ENCODE measurements around the gene PARL.
"Not testable (repeated sequence)": the region's sequence is repeated elsewhere in the genome, so short reads cannot be mapped to it uniquely, and the experiment has no call there.

Gene PARL

DNA sequence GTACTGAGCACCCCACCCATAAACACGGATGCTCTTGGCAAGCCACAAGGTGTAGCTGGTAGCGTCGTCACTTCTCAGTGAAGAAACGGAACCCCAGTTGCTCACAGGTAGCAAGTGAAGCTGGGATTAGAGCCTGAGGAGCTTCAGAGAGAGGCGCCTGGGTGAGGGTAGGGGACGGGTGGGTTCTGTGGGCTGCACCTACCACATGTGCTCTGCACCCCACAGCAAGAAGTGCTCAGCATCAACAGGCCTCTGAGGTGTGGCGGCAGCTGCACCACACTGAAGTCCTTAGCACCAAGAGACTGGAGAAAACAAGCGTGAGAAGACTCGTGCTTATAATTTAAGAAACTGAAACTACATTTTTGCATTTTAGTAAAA, 69.1 kb downstream of the PARL start:
- peak; percentile 59 for DNase-seq

DNA sequence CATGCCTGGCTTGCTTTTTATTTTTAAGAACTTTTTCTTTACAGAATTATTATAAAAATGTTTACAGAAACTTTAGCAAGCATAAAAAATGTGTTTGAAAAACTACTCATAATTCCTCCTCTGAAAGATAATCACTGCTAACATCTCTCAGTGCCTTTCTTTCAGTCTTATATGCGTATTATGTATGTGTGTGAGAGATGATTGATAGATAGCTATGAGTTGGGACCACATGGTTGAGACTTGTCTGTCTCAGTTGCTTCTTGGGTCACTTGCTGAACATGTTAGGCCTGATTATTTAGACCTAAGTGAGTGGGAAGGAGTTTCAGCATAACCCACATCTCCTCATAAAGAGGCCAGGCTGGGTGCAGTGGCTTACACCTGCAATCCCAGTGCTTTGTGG, 70.4 kb downstream of the PARL start:
- DNase-seq: no peak

DNA sequence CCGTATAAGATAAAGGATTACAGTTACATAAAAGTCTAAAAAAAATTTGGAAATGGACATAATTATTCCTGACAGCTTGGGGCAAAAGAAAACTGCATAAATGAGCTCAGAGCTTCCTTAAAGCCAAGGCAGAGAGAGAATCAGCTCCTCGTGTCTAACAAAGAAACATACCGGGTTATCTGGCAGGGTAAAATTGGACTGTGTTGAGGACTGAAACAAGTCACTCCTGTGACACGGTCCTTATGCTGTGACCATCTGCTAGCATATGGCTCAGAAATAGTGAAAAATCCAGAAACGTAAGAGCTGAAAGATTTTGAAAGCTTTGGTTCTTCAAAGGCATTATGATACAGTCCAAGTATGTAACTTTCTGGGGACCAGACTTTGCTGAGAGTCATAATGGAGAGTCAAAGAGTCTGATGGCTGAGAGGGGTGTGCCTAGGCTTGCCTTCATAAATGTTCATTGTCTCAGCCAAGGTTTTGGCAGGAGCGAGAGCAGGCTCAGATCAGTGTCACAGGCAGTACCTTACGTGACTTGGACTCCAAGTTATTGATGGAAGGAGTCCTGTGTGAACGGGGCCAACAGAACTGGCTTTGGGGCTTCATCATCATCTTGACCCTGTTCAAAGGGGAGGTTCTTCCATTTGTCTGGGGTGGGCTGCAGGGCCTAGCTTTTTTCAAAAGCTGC, 71.8 kb downstream of the PARL start:
- peak; percentile 10 for DNase-seq

DNA sequence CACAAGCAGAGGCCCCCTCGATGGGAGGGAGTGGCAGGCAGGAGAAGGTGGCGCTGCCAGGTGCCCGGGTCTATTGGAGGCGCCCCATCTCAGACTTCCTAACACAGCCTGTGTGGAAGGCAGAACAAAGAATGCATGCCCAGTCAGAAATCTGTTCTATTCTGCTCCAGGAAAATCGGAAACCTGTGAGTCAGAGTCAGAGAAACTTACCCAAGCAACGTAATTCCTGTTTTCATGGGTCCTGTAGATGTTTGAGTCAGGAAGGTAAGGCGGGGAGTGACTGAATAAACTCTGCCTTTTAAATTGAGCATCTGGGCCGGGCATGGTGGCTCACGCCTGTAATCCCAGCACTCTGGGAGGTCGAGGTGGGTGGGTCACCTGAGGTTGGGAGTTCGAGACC, 73.0 kb downstream of the PARL start:
- DNase-seq: no peak

DNA sequence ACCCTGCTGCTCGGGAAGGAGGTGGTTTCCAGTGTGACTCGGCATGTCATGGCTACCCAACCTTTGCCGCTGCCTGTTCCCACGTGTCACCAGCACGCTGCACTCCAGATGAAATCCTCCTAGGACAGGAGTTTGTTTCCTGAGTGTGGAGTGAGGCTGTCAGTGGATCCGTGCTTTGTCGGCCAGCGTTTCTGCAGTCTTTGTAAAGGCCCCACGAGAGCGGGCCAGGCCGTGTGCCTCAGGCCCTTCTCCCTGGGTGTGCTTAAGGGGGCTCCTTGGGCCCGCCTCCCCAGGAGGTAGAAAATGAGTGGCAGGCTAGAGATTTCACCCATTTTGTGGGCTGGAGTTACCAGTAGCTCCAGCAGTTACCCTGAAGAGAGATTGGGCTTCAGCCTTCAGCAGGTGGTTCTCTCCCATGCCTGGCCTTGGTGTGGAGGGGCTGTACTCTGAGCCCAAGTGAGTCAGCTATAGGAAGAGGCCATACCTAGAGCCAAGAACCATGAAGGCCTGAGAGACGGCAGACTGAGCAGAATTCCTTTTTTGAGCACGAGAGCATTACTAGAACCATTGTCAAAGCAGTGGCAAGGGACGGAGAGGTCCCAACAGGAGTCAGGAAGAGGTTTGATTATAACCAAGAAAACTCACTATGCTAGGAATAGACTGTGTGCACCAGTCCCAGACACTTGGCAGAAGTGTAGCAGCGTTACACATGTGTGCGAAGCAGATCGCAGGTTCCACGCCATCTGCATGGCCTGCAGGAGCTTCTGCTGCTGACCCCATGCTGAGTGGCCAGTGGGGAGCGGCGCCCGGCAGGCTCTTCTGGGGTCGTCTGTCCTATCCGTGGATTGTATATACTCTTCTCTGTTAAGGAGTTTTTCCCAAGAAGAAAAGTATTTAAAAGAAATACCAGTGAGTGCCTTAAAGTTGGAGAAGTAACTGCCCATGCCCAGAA, 73.8 kb downstream of the PARL start:
- DNase-seq: no peak

DNA sequence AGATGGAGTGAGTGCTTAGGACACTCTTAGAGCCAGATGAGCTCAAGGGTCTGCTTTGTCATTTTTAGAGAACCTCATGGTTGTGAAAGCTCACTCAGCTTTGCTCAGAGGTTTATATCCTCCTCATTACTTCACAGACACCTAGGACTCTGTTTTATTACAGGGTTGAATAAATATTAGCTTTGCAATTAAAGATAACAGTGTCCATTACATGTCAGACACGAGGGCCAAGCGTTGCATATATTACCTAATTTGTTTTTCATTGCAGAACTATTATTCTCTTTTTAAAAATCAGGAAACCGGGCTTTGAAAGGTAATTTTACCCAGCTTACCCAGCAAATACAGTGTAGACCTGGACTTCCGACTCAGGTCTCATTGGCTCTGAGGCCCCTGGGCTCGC, 75.4 kb downstream of the PARL start:
- no peak for DNase-seq

DNA sequence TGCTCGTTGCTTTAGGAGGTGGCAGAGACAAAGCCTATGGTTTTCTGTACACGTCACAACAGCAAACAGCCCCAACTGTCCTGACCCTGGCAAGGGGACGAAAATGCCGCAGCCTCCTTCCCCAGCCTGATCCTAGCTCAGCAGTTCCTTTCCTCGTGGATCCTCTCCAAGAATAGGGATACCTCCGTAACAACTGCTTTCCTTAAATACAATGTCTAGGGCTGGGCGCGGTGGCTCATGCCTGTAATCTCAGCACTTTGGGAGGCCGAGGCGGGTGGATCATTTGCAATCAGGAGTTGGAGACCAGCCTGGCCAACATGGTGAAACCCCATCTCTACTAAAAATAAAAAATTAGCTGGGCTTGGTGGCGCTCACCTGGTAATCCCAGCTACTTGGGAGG, 76.3 kb downstream of the PARL start:
- DNase-seq: no peak

DNA sequence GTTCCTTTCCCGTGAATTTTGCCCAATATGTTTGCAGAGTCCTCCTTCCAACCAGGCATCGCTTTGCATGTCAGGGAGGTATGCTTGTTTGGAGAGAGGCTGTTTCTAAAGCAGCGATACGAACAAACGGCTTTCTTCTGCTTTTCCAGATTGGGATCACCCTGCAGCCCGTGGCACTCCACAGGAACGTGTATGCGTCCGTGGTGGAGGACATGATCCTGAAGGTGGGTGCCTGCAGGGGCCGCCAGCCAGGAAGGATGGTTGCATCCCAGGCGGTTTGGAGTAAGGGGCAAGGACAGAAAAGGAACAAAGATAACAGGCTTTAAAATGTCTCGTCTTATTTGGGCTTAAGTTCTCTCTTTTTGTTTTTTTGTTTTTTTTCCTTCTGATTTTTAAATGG, 76.8 kb downstream of the PARL start:
- DNase-seq: no peak

DNA sequence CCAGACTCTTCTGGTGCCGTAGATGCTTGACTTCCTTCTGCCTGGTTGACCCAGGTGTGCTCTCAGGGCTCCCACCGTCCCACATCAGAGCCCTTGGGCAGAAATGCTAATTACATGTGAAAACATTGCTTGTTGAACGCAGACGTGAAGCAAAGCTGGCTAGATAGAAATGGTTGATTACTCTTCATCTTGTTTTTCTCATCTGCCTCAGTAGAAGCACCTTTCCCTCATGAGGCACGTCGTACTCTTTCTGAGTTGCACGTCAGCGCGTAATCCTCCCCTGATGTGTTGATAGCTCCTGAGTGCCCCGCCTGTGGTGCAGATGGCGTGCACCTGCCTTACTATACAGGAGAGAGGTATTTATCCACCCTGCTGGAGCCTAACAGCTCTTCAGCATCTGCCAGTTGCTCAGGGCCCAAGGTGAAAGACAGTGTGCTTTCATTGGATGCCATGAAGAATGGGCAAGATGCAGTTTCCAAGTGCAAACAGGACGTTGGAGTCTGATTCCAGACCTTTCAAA, 77.4 kb downstream of the PARL start:
- no peak for DNase-seq

DNA sequence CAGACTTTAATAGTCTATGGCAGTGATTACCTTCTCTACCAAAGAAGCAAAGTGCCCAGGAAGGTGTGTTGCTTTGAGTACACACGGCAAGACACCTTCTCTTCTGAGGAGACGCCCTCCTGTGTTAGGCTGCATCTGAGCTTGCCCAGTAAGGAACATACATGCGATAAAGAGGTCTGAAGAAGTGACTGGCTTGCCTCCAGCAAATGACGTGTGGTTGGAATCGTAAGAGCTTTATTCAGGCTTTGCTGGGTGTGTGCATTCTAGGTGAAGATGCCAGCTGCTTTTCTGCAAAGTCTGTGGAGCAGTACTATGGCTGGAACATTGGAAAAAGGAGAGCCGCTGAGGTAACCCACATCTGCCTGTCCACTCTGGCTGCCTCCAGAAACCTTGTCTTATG, 81.7 kb downstream of the PARL start:
- no peak for DNase-seq

DNA sequence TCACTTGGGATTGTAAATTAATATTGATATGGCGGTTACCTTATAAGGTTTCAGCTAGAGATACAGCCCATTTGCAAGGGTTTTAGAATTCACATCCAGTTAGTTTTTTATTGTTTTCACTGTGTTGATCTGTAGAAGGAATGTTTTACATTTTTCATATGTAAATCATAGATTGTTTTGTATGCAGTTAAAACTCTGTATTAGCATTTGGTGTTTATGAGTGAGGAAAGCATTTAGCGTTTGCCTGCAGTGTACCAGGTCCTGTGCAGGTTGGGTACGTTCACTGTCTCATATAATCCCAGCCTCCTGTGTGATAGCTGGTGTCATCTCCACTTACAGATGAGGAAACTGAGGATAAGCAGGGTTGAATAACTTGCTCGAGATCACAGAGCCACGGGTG, 83.1 kb downstream of the PARL start:
- no peak for DNase-seq

DNA sequence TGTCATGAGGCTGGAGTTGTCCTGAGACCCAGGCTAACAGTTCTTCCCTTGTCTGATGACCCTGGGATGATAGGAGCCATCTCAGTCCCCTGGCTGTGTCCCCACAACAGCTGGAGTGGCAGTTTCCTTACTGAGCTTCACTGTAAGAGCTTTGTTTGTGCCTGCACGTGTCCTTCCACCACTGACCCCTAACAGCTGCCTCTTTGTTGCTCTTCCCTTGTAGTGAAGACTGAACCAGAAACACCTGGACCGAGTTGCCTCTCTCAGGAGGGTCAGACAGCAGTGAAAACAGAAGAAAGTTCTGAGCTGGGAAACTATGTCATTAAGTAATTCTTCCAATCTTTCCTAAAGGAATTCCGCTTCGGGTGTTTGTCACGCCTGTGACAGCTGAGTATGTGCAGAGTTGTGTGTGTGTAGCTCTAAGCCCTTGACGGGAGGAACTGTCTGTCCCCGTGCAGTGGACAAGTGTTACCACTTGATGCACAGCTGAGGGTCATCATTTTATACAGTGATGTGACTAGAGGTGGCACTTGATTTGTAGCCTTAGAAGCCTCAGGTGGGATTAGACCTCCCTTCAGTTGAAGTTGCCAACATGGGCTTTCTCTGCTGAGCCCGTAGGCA, 84.3 kb downstream of the PARL start:
- no peak for DNase-seq

DNA sequence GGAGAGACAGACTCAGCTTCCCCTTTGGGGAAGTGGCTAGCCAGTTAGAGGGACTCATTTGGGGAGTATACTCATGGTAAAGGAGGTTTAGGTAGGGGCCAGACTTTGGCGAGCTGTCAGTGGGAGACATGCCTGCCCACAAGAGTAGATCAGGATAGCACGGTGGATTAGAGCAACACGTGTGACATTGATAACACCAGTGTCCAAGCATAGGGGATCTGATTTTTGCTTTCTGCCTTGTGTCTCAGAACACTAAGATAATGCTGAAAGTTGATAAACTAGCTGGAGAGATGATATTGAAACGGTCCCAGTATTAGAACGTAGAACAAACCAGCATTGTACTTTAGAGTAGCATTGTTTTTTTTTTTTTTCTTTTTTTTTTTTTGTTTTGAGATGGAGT, 85.2 kb downstream of the PARL start:
- no peak for DNase-seq

DNA sequence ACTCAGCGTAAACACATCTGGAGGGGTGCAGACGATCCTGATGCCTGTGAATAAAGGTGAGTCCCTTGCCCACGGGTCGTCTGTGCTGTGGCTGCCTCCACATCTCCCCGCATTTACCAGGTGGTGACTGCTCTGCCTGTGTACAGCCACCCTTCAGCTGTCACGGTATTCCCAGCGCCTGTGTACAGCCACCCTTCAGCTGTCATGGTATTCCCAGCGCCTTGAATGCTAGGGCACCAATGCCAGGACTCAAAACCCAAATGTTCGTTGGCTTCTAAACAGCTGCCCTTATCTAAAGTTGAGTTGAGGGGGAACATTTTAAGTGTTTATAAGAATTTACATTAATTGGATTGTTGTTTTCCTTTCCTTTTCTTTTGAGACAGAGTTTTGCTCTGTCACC, 86.7 kb downstream of the PARL start:
- DNase-seq: no peak

DNA sequence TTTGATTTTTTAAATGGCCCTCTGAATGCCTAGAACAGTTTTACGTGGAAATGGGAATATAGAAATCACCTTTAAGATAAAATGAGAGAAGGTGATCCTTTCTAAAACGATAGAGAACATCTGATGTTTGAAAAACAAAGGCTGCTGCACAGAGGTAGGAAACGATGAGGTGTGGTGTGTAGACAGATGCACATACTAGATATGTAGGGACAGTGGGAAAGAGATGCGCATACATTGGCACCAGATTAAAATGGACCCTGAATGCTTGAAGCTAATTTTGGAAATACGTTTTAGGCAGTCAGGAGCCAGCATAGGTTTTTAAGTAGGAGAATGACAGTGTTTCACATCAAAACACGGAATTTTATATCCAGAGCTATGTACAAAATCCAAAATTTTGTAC, 88.3 kb downstream of the PARL start:
- no peak for DNase-seq

DNA sequence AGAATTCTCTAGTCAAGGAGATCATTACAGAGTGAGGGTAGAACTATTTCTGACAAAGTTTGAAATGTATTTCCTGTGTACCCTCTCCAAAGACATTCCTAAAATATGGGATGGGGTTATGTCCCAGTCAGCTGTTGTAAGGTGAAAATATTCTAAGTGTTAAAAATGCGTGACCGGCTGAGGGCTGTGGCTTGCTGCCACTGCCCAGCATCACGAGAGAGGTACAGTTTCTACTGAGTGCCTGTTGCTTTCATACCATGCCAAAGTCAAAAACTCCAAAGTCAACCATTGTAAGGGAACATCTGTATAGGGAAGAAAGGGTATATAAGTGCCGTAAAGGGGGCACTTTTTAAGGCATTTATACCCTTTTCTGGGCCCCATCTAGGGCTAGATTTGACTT, 90.2 kb downstream of the PARL start:
- DNase-seq: no peak

DNA sequence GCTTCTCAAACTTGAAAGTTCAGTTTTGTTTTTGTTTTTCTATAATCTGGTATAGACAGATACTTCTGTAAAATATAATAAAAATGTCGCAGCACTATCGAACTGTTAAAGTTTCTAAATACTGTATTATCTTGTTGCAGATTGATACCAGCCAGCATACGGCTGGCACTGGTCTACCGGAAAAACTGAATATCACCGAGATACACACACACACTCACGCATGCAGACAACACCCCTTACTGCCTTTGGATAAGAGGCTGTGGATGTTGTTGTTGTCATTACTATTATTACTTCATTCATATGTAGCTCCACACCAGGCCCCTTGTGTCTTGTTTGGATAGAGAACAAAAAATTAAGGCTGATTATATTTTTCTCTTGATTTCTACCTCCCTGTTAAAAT, 91.7 kb downstream of the PARL start:
- DNase-seq: no peak

DNA sequence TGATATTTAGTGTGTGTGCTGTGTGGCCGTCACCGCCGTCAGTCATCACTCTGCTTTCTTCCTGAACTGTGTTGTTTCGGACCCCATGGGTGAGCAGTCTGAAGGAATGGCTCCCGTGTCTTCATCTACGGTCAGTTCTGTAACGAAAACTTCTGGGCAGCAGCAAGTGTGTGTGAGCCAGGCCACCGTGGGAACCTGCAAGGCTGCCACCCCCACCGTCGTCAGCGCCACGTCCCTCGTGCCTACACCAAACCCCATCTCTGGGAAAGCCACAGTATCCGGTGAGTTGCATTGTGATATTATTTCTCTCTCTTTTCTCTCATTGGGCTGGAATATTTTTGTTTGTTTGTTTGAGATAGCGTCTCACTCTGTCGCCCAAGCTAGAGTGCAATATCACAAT, 94.0 kb downstream of the PARL start:
- DNase-seq: no peak

DNA sequence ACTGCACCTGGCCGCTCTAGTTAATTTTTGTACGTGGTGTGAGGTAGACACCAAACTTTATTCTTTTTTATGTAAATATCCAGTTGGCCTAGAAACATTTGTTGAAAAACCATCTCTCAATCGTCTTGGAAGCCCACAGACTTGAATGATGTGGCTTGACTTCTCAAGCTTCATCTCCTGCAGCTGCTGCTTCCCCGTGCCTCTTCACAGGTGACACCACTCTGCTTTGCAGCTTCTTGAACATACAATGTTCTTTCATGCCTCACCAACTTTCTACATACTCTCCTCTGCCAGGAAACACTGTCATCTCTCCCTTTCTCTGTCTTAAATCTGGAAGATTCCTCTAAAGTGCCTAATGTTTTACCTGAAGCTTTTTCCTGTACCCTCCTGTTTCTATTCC, 94.9 kb downstream of the PARL start:
- no peak for DNase-seq

DNA sequence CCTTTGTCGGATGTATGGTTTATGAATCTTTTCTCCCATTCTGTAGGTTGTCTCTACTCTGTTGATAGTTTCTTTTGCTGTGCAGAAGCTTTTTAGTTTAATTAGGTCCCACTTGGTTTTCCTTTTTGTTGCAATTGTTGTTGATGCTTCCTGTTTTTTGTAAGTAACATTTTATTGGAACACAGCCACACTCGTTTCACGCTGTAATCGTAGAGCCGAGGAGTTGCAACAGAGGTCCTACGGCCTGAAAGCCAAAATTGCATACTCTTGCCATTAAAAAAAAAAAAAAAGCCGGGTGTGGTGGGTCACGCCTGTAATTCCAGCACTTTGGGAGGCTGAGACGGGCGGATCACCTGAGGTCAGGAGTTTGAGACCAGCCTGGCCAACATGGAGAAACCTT, 100.2 kb downstream of the PARL start:
- not testable (repeated sequence) for DNase-seq

DNA sequence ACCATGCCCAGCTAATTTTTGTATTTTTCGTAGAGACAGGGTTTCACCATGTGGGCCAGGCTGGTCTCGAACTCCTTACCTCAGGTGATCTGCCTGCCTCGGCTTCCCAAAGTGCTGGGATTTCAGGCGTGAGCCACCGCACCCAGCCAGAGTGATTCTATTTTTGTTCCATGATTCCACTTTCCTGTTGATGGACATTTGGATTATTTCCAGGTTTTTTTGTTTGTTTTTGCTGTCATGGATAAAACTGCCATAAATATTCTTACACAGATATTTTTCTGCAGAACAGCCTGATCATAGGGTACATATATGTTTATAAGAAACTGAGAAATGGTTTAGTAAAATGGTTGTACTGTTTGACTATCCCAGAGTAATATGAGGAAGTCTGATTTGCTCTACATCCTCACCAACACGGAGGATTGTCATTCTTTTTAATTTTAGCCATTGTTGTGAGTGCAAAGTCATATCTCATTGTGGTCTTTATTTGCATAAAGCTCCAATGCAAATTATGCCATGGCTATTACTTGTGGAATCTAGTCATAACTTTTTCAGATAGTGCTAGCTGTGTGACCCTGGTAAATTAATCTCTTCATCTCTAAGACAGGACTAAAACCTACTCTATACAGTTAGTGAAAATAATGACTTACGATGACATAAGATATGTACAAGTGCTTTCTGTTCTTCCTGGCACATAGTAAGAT, 102.0 kb downstream of the PARL start:
- DNase-seq: no peak

DNA sequence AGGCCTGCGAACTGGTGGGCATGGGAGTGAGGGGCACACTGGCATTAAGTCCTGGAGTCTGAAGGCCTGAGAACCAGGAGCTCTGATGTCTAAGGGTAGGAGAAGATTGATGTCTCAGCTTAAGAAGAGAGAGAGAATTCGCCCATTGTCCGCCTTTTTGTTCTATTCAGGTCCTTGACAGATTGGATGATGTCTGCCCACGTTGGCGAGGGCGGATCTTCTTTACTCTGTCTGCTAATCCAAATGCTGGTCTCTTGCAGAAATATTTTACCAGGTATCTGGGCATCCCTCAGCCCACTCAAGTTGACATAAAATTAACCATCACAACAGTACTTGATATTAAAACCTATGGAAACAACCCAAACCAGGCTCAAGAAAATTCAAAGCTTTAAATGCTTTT, 103.4 kb downstream of the PARL start:
- DNase-seq: no peak

DNA sequence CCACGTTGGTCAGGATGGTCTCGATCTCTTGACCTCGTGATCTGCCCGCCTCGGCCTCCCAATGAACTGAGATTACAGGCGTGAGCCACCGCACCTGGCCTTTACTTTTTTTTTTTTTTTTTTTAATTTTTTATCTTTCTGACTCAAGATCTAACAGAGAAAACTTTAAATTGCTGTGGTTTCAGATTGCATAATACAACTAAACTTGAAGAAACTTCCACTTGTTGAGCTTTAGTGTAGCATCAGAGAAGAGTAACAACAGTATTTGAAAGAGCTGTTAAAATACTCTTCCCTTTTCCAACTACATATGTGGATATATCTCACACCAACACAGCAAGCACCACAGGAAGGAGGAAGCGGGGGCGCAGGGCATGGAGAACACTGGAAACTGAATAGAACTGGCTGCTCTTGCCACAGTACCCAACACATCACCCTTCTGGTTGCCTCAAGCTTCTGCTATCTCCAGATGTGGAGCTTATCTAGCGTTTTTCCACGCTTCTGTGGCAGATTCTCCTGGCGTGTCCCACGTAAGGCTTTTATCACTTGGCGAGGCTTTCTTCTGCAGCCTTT, 104.7 kb downstream of the PARL start:
- DNase-seq: no peak
